Myocyte (in vitro differentiated cells): ENCODE measurements around the gene GOLGA5. TPM values are rescaled to one million over a fixed set of nuclear protein-coding genes. Genes with fewer than 3 reads are reported as not detected.
"Not testable (repeated sequence)": the region's sequence is repeated elsewhere in the genome, so short reads cannot be mapped to it uniquely, and the experiment has no call there.

Experiments used
- DNase-seq: peaks from one replicate; pipeline ENCODE4 v3.0.0-alpha.2; 2012; ENCODE audit warnings: low read depth
- total RNA-seq: library from RNA; depleted of rRNA; stranded (reverse); fragments of >200 nt; gene quantifications from 2 replicates; pipeline ENCODE4 v1.2.3, GENCODE V29; 2014

Gene GOLGA5
- total RNA-seq, 1 donor from 2014 or later = 52.6 TPM

- not testable (repeated sequence) for DNase-seq
These were observed 15.1 kb upstream of the GOLGA5 start for GRCh38 chr14:92778868-92779565.

- peak; percentile 53 for DNase-seq
These were observed 13.5 kb upstream of the GOLGA5 start for GRCh38 chr14:92780444-92781232.

GRCh38 chr14:92781350-92781749 lies 12.8 kb upstream of the GOLGA5 start:
- no peak for DNase-seq

GRCh38 chr14:92783813-92784431 lies 10.2 kb upstream of the GOLGA5 start:
- peak; percentile 62 for DNase-seq

- peak; percentile 45 for DNase-seq
These were observed 8.3 kb upstream of the GOLGA5 start for GRCh38 chr14:92785667-92786426.

GRCh38 chr14:92786427-92786756 lies 7.7 kb upstream of the GOLGA5 start:
- DNase-seq = no peak

- no peak for DNase-seq
These were observed 6.6 kb upstream of the GOLGA5 start for GRCh38 chr14:92787554-92787953.

GRCh38 chr14:92789457-92790089 lies 4.5 kb upstream of the GOLGA5 start:
- no peak for DNase-seq

- DNase-seq = no peak
These were observed 1.2 kb upstream of the GOLGA5 start for GRCh38 chr14:92792885-92793284.

GRCh38 chr14:92794547-92794941 lies 439 bp downstream of the GOLGA5 start:
- DNase-seq = no peak

GRCh38 chr14:92794961-92795360 lies 856 bp downstream of the GOLGA5 start:
- no peak for DNase-seq

- DNase-seq = peak; percentile 48
These were observed 4.0 kb downstream of the GOLGA5 start for GRCh38 chr14:92797935-92798653.

- no peak for DNase-seq
These were observed 4.7 kb downstream of the GOLGA5 start for GRCh38 chr14:92798811-92799210.

GRCh38 chr14:92800012-92800411 lies 5.9 kb downstream of the GOLGA5 start:
- DNase-seq = no peak

GRCh38 chr14:92800525-92800924 lies 6.4 kb downstream of the GOLGA5 start:
- DNase-seq = no peak

GRCh38 chr14:92801917-92802316 lies 7.8 kb downstream of the GOLGA5 start:
- no peak for DNase-seq

GRCh38 chr14:92802678-92803077 lies 8.6 kb downstream of the GOLGA5 start:
- no peak for DNase-seq

GRCh38 chr14:92813201-92813600 lies 19.1 kb downstream of the GOLGA5 start:
- no peak for DNase-seq

GRCh38 chr14:92819011-92819597 lies 25.0 kb downstream of the GOLGA5 start:
- DNase-seq = no peak
